ENCODE results near the gene MYH10.

GRCh38 chr17:8647202-8647601 lies 16.7 kb upstream of the MYH10 start:
- TF ChIP-seq CTCF (IDR thresholded peaks at IDR 0.05) (no peak), POLR2A (IDR thresholded peaks at IDR 0.05) (no peak), POLR2AphosphoS5 (IDR thresholded peaks at IDR 0.05; ENCODE audit: insufficient read depth in 1 of 2, low read depth in 1 of 2) (no peak)
